GM18867 (cell line): ENCODE measurements around the gene KRTAP5-8.
"Not testable (repeated sequence)": the region's sequence is repeated elsewhere in the genome, so short reads cannot be mapped to it uniquely, and the experiment has no call there.

Experiments
- ATAC-seq: cut with Tn5 transposase; IDR thresholded peaks from one replicate; pipeline ENCODE4 v1.9.1; 2021; ENCODE audit warnings: mild to moderate bottlenecking, moderate library complexity; ENCODE audit not compliant: unreplicated experiment

Gene KRTAP5-8

DNA sequence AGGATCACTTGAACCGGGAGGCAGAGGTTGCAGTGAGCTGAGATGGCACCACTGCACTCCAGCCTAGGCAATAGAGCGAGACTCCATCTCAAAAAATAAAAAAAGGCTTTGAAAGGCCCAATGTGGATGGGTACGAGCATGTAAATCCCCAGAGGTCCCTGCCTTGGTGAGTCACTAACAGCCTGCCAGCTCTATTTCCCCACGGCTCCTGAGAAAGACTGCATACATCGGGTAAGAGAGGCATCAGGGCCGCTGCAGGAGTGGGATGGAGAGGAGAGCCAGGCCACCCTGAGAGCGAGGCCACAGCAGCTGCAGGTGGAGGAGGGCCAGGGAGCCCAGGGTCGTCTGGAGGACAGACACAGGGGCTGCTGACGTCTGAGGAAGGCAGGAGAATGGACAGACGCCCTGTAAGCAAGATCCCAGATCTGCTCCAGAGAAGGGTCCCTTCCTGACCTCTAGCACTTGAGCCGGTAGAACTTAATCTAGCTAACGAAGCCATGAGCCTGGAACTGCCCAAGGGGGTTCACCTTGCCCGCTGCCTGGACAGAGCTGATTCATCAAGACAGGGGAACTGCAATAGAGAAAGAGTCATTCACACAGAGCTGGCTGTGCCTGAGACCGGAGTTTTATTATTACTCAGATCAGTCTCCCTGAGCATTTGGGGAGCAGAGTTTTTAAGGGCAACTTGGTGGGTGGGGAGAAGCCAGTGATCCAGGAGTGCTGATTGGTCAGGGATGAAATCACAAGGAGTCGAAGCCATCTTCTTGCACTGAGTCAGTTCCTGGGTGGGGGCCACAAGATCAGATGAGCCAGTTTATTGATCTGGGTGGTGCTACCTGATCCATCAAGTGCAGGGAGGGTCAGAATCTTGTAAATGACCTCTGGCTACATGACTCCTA, 5.3 kb downstream of the KRTAP5-8 start:
- no peak for ATAC-seq

GRCh38 chr11:71543866-71544265, 6.0 kb downstream of the KRTAP5-8 start:
- no peak for ATAC-seq

GRCh38 chr11:71544525-71545214, 6.8 kb downstream of the KRTAP5-8 start:
- ATAC-seq: no peak

GRCh38 chr11:71545405-71545966, 7.7 kb downstream of the KRTAP5-8 start:
- no peak for ATAC-seq

DNA sequence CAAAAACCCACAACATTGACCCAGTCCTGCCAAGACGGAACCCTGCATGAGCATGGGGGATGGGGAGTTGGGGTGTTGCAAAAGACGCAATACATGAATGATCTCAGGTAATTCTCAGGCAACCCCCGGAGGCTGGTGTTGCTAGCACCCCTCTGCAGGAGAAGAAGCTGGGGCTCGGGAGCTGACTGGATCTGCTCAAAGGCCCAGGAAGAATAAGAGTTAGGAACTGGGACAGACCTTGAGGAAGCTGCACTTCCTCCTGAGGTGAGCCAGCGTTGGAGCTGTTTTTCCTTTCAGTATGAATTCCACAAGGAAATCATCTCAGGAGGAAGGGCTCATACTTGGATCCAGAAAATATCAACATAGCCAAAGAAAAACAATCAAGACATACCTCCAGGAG, 10.3 kb downstream of the KRTAP5-8 start, which contains the start of gene KRTAP5-9:
TSS of gene KRTAP5-9 (plus strand) at position 301 of the 400 bp plus-strand sequence. CDS start 238 bp downstream, outside the sequence.
- no peak for ATAC-seq

GRCh38 chr11:71548716-71549151, 10.9 kb downstream of the KRTAP5-8 start:
- ATAC-seq: no peak

GRCh38 chr11:71551711-71552110, 13.9 kb downstream of the KRTAP5-8 start:
- ATAC-seq: no peak

GRCh38 chr11:71554996-71555395, 17.2 kb downstream of the KRTAP5-8 start:
- no peak for ATAC-seq

DNA sequence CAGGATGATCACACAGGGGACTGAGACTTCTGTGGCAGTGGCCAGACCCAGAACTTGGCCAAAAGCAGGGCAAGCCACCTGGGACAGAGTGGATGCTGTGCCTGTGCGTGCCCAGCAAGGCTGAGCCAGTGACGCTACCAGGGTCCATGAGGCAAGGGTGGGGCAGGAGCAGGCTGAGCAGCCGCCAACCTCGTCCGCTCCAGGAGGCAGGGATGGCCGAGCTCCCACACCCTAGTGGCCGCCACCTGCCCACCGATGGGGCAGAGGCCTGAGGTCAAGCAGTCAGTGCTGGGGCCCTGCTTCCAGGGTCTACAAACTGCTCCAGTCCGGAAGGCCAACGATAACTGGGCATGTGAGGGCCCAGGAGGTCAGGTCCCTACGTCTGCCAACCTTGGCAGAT, 17.7 kb downstream of the KRTAP5-8 start:
- no peak for ATAC-seq

DNA sequence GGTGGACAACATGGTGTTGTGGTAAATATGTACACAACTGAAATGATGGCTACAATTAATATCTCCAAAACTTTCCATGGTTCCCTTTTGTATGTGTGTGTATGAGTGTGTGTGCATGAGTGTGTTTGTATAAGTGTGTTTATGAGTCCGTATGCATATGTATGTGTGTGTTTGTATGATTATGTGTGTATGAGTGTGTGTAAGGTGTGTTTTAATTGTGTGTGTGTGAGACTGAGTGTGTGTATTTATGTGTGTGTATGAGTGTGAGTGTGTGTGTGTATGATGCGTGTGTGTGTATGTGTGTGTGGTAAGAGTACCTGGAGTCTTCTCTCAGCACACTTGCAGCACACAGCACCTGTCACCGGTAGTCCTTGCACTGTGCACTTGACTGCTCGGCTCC, 18.2 kb downstream of the KRTAP5-8 start:
- ATAC-seq: no peak

GRCh38 chr11:71557257-71557656, 19.4 kb downstream of the KRTAP5-8 start:
- no peak for ATAC-seq

GRCh38 chr11:71558996-71559395, 21.2 kb downstream of the KRTAP5-8 start:
- no peak for ATAC-seq

GRCh38 chr11:71562120-71562519, 24.3 kb downstream of the KRTAP5-8 start:
- no peak for ATAC-seq

GRCh38 chr11:71563406-71563805, 25.6 kb downstream of the KRTAP5-8 start:
- ATAC-seq: no peak

DNA sequence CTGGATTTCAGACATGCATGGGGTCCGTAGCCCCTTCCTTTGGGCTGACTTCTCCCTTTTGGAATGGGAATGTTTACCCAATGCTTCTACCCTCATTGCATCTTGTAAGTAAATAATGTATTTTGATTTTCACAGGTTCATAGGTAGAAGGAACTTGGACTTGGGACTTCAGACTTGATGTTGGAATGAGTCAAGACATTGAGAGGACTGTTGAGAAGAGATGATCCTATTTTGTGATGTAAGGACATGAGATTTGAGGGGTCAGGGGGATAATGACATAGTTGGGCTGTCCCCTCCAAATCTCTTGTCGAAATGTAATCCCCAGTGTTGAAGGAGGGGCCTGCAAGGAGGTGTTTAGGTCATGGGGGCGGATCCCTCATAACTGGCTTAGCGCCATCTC, 26.6 kb downstream of the KRTAP5-8 start:
- no peak for ATAC-seq

- ATAC-seq: no peak
Observed at GRCh38 chr11:71565263-71565662, 27.4 kb downstream of the KRTAP5-8 start, which contains the start of gene KRTAP5-10. TSS of gene KRTAP5-10 (plus strand) at chr11:71565563. CDS start at chr11:71565588, 25 bp downstream.

DNA sequence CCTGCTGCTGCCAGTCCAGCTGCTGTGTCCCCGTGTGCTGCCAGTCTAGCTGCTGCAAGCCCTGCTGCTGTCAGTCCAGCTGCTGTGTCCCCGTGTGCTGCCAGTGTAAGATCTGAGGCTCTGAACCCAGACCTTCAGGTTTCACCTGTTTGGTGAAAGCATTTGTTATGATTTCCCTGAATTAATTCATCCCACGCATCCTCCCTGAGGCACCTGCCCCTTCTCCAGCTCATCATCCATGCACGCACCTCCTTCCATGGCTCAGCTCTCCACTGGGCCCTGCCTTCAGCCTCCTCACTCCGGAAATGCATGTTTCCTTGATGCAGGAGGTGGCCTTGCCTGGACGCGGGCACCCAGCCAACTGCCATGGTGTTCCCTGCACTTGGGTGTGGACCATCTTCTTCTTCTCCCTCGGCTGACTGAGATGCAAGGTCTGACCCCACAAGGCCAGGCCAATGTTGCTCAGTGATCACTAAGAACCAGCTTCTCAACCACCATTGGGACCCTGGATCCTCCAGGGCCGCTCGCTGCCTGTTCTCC, 28.3 kb downstream of the KRTAP5-8 start:
- no peak for ATAC-seq

DNA sequence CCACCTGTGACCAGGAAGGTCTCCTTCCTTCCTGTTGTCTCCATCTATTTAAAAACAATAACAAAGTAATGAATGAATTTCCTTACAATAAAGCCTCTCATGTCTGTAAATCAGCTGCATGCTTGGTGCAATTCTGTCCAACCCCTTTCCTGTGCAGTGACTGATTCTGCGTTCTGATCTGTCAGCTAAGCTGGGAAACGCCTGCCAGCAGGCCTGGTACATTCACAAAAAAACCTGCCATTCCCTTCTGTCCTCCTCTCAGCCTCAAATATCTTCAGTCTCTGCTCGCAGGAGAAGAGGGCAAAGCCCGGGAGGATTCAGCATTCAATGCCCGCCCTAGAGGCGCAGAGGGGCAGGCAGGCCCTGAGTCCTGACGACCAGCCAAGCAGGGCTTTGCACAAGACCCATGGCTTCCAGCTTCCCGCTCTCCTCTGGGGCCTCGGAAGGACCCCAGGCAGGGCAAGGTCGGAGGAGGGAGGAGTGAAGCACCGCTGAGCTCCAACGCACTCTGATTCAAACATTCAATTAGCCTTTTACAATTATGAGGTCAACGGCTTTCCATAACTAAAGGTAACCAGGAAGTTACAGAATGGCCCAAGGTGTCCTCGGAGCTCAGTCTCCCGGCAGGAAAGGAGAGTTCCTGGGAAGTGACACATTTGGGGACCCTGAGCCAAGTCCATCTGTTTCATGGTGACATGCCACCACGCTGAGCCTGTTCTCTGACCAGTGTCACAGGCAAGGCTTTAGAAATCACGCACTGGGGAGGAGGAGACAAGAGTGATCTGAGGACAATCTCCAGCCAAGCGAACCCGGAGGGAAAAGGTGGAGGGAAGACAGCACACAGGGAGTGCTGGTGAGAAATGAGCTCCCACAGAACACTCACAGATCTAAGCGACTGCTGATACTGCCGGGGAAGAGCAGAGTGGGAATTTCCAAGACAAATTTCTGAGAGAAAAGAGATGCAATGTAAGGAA, 29.1 kb downstream of the KRTAP5-8 start:
- ATAC-seq: not testable (repeated sequence)

DNA sequence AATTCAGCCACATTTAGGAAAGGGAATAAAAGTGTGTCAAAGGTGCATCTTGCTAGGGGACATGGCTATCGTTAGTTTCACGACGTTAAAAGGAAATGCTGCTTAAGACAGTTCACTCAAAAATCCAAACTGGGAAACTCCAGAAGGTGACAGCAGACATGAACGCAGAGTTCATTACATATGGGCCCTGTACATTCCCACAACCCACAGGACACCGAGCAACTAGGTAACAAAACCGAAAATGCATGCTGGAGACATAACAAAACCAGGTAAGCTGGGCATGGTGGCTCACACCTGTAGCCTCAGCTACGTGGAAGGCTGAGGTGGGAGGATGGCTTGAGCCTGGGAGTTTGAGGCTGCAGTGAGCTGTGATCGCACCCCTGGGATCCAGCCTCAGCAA, 29.8 kb downstream of the KRTAP5-8 start:
- not testable (repeated sequence) for ATAC-seq
